ENCODE data around the gene TEC.

GRCh38 chr4:48149827-48150370 is 119.7 kb downstream of the TEC start:
- TF ChIP-seq POLR2AphosphoS5 (IDR thresholded peaks at IDR 0.05; ENCODE audit: low read depth, low read length) (no peak), CTCF (IDR thresholded peaks at IDR 0.05) (no peak), REST (IDR thresholded peaks at IDR 0.05; ENCODE audit: insufficient read depth in 1 of 2, low read depth in 2 of 2, low read length in 1 of 2) (no peak), SIN3A (IDR thresholded peaks at IDR 0.05; ENCODE audit: borderline replicate concordance, insufficient read depth, low read depth, low read length) (no peak)

Measured in Panc1 (cell line).